RPMI7951 (cell line): ENCODE measurements around the gene SKP1. TPM values are rescaled to one million over a fixed set of nuclear protein-coding genes. Genes with fewer than 3 reads are reported as not detected.
A peak's percentile ranks its signal among the peaks of the same experiment; 100 is the strongest.
"Not testable (repeated sequence)": the region's sequence is repeated elsewhere in the genome, so short reads cannot be mapped to it uniquely, and the experiment has no call there.

ENCODE experiments used
- DNase-seq: peaks from one replicate; pipeline ENCODE4 v3.0.0-alpha.2; 2012; ENCODE audit warnings: low read depth
- total RNA-seq: library from RNA; depleted of rRNA; stranded (reverse); fragments of >200 nt; shearing (Covaris generic); gene quantifications from 2 replicates; pipeline ENCODE4 v1.2.3, GENCODE V29; 2014; rRNA removed

Gene SKP1
- 357 and 366 TPM in 2 replicates for total RNA-seq

DNA sequence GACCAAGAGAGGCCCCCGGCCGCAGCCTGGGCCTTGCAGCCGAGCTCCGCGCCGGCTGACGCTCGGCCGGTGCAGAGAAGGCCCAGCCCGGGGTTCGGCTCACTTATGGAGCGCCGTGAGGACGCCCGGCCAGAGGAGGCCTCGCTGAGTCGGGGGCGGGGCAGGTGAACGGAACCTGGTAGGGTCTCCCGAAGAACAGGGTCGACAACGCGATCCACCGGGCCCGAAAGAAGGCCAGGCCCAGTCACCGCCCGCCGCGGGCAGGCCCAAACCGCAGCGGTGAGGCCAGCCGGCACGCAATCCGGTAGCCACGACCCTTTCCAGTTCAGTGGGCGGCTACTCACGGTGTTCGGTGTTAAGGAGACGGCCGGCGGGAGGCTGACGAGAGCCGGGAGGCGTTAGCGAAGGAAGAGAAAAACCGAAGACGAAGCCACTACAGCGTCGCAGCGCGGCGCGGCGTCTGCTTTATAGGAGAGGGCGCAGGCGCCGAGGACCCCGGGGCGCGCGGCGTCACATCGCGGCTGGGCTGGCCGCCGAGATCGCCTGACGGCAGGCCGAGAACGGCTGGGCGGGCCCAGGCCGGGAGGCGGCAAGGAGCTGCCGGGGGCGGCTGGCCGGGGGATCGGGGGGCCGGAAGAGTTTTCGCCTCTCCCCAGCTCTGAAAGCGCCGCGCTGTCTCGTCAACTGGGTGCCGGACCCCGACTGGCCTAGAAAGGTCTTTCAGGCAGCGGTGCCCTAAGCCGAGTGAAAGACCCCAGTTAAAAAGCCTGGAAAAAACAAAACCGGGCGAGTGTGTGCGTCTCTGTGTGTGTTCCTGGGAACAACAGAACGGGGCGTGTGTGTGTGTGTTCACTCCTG lies at the start of gene SKP1:
TSS of gene SKP1 (minus strand) at position 440 of the 858 bp plus-strand sequence. CDS start 2,928 bp downstream, outside the sequence.
- peak; percentile 78 for DNase-seq

DNA sequence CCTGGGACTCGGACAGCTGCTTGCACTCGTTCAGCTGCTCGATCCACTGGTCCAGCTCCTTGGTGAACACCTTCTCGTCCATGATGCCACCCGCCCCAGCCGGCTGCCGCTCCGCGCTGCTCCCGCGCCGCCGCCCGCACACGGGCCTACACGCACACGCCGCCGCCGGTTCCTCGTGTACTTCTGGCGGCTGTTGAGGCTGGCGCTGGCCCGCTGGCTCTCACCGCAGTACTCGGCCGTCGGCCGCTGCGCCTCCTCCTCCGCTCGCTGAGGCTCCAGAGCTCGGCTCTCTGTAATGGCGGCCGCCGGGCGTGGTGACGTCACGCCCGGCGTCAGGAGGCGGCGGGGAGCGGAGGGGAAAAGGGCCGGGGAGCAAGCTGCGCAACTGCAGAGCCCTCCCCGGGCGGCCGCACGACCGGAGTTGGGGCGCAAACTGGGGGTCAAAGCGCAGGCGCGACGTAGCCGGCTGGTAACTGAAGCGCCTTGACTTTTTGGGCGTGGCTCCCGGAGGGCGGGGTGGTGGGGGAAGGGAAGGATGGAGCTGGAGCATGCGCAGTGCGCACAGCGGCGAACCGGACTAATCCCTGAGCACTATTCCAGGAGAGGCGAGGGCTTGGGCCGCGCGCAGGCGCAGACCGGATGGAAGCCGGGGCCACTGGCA lies 49.2 kb upstream of the SKP1 start, which contains the start of gene PPP2CA:
TSS of gene PPP2CA (minus strand) at position 294 of the 661 bp plus-strand sequence. CDS start at position 82, 212 bp downstream.
- DNase-seq, result peak; percentile 94

DNA sequence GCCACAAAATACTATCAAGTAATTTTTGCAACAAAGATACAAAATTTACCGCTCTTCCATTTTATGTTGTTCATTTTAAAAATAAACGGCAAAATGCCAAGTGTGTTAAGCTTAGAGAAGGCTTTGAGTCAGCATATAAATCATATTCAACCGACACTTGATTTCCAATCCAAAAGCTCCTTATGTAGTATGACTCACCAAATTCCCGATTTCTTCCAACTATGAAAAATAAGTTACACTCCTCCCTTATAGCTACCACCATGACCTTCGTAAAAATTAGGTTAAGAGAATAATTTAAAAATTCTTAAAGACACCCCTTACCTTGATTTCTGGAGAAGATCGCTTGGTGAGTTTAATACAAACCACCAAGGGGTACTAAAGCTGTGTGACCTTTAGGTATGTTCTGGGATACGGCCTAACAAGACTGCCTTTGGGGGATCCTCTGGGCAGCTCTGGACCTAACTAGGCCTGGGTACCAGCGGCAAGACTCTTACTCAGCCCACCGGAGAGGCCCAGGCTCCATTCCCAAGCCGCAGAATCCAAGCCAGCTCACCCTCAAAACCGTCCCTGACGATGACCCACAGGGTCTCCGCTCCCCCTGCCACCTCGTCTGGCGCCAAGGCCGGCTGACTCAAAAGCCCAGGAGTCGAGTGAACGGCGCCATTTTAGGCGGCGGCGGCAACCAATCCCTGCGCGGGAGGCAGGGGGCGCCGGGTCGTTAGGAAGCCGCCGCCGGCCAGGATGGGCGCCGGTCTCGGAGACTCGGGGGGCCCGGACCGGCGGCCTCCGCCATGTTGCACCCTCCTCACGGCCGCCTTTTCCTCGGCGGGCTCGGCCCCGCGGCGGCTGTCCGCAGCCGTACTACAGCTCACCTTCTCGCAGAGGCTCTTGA lies 48.4 kb upstream of the SKP1 start:
- peak; percentile 48 for DNase-seq

DNA sequence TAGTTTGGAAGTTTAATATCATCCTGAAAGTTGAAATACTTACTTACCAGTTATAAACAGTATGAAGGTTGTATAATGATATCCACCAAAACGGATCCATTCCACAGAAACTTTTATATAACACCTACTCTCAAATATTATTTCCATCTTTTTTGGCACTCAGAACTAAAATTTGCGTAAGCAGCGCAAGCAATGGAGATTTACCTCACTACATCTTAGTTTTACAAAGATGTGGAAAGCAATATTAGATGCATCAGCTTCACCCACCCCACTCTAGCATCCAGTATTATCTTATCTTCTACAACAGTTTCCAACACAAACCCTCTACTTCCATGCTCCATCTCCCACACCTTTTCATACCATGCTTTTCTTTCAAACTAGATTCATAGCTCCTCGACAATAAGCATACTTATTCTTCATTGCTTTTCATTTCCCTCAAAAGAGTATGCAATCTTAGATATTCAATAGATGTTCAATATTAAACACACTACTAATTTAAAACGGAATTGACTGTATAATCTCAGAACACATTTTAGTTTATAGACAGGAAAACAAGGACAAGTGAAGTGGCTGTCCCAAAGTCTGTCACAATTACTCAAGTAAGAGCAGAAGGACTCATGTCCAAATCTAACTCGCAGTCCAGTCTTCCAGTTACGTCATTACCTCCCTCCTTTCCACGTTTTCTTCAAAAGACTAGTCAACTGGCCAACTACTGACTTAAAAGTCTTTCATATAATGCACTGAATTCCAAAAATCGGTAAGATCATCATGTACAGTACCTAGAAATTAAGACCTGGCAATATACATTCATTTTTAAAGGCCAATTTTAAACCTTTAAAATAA lies 46.9 kb upstream of the SKP1 start:
- DNase-seq, result peak; percentile 14

DNA sequence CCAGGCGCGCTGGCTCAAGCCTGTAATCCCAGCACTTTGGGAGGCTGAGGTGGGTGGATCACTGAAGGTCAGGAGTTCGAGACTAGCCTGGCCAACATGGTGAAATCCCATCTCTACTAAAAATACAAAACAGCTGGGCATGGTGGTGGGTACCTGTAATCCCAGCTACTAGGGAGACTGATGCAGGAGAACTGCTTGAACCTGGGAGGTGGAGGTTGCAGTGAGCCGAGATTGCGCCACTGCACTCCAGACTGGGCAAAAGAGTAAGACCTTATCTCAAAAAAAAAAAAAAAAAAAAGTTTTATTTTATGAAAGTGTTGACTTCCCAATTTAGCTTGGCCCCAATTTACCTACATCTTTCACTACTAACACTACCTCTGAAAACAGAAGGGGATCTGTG lies 44.9 kb upstream of the SKP1 start:
- DNase-seq, result not testable (repeated sequence)

DNA sequence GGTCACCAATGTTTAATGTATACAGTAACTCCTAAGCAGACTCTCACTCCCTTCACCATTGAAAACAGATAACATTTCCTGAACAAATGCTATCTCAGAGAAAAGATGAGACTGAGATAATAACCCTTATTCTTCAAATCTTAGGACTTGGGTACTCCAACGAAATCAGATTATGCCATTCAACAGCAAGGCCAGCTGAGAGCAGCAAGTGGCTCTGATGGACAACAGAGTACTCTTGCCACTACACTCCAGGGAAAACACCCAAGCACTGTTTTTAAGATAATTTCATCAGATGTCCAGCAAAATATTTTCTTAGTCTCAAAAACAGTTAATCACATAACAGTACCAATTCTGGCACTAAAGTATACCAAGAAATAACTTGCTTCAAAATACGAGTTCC lies 39.0 kb upstream of the SKP1 start:
- no peak for DNase-seq

DNA sequence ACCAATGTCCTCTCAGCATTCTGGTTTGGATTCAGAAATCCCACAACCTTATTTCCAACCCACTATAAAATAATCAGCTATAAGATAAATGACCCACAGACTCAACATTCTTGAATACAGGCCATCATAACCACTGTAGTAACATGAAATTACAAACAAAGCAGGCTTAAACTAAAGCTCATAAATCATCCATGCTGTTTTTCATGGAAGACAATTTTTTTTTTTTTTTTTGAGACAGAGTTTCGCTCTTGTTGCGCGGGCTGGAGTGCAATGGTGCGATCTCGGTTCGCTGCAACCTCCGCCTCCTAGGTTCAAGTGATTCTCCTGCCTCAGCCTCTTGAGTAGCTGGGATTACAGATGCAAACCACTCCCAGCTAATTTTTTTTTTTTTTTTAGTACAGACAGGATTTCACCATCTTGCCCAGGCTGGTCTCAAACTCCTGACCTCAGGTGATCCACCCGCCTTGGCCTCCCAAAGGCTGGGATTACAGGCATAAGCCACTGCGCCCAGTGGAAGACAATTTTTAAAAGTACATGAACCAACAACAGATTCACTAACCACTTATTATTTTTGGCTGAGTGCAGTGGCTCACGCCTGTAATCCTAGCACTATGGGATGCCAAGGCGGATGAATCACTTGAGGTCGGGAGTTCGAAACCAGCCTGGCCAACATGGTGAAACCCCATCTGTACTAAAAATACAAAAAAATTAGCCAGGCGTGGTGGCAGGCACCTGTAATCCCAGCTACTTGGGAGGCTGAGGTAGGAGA lies 34.7 kb upstream of the SKP1 start:
- DNase-seq, result peak; percentile 23

DNA sequence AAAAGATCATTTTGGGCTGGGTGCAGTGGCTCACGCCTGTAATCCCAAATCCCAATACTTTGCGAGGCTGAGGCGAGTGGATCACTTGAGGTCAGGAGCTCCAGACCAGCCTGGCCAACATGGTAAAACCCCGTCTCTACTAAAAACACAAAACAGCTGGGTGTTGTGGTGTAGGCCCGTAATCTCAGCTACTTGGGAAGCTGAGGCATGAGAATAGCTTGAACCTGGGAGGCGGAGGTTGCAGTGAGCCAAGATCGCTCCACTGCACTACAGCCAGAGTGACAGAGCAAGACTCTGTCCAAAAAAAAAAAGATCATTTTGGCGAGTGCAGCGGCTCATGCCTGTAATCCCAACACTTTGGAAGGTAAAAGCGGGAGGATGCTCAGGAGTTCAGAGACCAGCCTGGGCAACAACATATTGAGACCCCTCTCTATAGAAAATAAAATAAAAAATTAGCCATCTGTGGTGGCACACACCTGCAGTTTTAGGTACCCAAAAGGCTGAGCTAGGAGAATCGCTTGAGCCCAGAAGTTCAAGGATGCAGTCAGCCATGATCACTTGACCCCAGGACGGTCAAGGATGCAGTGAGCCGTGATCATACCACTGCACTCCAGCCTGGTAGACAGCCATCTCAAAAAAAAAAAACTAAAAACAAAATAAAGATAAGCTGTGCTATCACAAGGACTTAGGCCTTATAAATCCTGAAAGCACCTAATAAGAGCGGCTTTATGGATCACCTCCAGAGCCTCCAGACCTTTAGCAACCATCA lies 32.9 kb upstream of the SKP1 start:
- DNase-seq, result no peak

DNA sequence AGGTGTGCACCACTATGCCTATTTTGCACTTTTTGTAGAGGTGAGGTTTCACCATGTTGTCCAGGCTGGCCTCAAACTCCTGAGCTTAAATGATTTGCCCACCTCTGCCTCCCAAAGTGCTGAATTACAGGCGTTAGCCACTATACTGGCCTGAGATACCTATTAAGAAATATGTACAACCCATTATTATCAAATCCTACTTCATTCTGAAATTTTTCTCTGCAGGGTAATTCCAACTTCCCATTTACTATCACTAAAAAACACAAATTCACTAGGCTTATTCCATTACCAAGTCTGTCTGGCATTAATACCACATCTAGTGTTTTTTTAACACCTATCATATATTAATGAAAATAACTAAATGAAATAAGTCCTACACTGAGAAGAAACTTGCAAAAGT lies 30.9 kb upstream of the SKP1 start:
- no peak for DNase-seq

DNA sequence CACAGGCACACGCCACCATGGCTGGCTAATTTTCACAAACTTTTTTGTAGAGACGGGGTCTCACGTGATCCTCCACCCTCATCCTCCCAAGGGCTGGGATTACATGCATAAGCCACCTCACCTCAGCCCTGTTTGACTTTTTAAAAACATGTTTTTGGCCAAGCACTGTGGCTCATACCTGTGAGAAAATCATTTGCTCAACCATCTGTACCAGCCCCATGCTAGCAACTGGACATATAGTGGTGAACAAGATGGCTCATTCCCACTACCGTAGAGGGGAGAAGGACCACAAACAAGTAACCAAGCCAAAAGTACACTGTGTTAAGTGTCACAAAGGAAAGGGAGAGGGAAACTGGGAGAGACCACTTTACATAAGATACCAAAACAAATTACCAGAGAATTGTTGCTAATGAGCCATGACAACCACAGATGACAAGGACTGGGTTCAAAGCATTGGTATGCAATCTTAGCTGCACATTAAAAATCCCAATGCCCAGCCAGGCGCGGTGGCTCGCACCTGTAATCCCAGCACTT lies 29.9 kb upstream of the SKP1 start:
- DNase-seq, result no peak

DNA sequence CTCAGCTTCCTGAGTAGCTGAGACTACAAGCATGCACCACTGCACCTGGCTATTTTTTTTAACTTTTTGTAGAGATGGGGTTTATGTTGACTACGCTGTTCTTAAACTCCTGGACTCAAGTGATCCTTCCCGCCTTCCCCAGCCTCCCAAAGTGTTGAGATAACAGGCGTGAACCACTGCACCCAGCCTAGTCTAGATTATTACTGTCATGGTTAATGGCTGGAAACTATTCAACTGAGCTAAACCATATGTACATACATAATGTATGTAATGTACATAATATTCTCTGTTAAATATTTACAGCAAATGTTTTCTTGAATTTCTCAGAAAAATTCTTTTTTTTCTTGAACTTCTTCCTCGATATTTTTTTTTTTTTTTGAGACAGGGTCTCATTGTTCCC lies 27.8 kb upstream of the SKP1 start:
- no peak for DNase-seq

DNA sequence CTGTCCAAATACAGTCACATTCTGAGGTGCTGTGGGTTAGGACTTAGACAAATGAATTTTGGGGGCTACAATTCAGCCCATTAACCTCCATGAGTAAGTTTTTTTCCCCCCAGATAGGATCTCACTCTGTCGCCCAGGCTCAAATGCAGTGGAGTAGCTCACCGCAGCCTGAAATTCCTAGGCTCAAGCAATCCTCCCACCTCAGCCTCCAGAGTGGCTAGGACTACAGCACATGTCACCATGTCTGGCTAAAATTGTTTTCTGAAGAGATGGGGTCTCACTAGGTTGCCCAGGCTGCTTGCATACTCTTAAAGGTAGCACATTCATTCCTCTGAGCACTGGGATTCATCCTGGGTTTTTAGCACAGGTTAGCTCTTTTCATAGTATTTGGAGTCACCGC lies 26.9 kb upstream of the SKP1 start:
- DNase-seq, result no peak

DNA sequence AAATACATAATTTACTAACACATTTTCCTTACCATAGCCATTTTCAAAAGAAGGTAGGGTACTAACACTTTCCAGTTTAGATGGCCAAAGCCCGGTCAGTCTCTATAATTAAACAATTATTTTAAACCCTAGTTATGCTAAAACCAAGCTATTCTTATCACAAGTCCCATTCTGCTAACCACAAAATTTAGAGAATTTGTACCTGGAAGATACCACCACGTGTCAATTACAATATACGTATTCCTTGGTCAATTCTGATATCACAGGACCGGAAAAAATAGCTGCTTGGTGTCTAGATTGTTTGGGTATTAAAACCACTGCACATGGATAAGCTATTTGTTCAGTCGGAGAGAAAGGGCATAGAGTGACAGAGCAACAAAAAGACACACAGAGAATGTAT lies 18.9 kb upstream of the SKP1 start:
- DNase-seq, result no peak

DNA sequence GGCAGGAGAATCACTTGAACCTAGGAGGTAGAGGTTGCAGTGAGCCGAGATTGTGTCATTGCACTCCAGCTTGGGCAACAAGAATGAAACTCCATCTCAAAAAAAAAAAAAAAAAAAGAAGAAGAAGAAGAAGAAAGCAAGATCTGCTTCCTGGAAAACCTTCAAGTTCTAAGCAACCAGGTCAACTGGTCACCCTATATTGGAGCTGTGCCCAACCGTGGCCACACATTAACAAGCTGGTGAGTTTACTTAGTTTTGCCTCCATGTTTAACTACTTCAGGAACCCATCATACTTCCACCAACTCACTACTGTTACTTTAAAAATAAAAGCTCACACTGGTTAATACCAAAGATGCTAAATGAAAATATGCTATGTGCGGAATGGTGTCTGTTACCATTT lies 12.3 kb upstream of the SKP1 start:
- DNase-seq, result no peak

DNA sequence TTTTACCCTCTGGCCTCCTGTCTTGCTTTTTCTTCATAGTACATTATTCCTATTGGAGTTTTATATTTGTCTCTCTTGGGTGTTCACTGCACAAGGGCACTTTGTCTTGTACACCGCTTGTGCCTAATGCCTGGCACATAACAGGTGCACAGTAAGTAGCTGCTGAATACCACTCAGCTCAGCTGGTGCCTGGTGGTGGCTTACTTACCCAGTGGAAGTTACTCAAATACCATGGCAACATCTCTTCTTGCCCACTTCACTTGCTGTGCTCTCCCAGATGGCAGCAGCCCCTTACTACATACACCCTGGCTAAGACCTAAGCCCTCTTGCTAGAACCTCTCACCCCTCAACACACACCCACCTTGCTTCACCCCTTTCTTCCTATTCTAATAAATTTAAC lies 11.3 kb upstream of the SKP1 start:
- no peak for DNase-seq

DNA sequence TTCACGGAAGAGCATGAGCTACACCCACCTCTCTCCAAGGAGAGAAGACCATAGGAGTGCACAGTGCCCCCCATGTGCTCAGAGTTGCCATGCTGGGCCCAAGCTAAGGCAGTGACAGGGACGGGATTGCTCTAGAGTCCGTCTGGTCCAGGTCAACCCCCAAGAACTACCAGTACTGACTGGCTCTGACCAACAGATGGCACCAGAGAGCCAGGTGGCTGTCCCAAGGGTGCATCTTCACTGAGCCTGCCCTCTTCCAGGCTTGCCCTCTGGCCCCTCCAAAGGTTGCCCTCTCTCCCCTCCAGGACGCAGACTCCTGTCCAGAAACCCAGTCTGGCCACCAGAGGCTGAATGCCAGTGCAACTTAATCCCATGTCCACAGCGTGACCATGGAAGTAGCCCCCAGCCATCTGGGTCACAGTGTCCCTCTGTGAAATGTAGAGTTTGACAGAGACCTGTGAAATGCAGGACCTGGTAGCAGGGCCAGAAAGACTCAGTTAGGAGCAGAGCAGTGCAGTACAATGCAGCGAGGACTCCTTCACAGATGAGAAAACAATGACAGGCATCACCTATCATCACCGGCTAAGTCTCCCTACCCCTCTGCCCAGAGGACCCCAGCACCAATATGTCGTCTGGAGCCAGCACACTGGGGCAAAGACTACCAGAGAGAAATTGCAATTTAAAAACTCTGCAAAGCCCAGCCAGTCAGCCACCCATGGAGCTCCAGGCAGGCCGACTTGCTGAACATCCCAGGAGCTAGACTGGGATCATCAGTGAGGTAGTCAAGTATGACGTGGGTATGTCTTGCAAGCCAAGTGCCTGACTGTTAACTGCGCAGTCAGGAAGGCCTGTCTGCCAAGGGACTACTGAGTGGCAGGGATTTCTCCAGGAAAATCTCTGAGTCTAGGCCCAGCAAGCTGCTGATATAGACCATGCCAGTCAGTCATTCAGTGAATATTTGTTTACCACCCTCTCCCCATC lies 7.7 kb upstream of the SKP1 start:
- DNase-seq, result peak; percentile 54

DNA sequence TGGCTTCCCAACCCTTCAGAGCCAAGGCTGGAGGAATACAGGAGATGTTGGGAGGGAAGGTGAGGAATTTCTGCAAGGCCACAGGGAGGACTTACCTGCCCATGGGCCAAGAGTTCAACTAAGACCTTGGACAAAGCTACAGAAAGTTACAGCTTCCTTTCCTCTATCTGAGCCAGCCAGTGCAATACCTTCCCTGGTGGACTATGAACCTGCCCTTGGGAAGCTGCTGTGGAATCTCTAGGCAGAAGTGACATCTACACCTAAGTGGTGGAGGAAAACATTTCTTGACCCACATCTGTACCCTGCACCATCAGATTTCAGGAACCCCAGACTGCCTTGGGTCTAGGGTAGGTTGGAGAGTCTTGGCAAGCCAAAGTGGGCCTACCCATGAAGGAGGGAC lies 6.7 kb upstream of the SKP1 start:
- DNase-seq, result no peak

DNA sequence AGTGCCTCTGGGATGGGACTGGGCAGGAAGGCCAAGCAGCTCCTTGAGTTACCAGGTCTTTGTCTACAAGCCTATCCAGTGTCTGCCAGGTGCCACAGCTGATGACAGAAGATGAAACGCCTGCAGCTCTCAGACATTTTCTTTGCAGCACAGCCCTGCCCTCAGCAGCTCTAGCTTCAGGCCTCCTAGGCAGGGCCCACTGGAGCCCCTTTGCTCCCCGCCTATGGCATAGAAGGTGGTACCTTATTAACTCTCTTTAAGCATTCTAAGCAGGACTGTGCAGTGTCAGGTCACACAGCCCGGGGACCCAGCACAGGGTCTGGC lies 1.3 kb upstream of the SKP1 start:
- DNase-seq, result no peak
